ENCODE measurements around the gene DPRX. TPM values are rescaled to one million over a fixed set of nuclear protein-coding genes. Genes with fewer than 3 reads are reported as not detected.
"Not testable (repeated sequence)": the region's sequence is repeated elsewhere in the genome, so short reads cannot be mapped to it uniquely, and the experiment has no call there.

The DPRX gene
- total RNA-seq, 1 donor from 2014 or later, result not detected

- no peak for DNase-seq (ENCODE audit: low read depth, low spot score)
Observed at GRCh38 chr19:53646144-53646543, 14.3 kb downstream of the DPRX start.

GRCh38 chr19:53647350-53647749 is 15.6 kb downstream of the DPRX start:
- DNase-seq (ENCODE audit: low read depth, low spot score), result no peak

DNA sequence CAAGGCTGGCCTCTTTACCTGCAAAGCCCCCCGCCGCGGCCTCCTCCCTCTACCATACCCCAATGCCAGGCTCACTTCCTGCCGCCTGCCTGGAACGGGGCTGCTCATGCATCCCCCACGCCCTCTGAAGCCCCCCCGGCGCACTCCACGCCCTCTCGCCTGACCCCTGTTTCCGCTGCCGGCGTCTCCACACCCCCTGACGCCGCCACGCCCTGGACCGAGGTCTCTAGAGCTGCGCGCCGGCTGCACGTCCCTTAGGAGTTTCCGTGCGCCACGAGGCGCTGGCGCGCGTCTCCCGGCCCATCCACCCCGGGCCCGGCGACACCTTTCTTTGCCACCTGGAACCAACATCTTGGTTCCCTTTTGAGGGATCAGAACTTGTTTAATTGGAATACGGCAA is 16.0 kb downstream of the DPRX start:
- DNase-seq (ENCODE audit: low read depth, low spot score), result no peak

DNA sequence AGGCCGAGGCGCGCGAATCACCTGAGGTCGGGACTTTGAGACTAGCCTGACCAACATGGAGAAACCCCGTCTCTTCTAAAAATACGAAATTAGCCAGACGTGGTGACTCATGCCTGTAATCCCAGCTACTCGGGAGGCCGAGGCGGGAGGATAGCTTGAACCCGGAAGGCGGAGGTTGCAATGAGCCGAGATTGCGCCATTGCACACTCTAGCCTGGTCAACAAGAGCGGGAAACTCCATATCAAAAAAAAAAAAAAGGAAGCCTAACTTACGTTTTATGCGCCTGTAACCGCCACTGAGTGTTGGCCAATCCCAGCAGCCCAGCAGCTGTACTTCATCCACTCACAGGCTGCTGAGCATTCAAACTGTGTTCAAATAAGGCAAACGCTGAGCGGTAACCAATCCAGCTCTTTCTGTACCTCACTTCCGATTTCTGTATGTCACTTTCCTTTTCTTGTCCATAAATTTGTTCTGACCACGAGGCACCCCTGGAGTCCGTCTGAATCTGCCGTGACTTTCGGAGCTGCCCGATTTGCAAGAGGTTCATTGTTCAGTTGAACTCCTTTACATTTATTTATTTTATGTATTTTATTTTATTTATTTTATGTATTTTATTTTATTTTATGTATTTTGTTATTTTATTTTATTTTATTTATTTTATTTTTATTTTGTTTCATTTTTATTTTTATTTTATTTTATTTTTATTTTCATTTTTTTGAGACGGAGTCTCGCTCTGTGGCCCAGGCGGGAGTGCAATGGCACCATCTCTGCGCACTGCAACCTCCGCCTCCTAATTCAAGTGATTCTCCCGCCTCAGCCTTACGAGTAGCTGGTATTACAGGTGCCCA is 18.2 kb downstream of the DPRX start:
- no peak for DNase-seq (ENCODE audit: low read depth, low spot score)

DNA sequence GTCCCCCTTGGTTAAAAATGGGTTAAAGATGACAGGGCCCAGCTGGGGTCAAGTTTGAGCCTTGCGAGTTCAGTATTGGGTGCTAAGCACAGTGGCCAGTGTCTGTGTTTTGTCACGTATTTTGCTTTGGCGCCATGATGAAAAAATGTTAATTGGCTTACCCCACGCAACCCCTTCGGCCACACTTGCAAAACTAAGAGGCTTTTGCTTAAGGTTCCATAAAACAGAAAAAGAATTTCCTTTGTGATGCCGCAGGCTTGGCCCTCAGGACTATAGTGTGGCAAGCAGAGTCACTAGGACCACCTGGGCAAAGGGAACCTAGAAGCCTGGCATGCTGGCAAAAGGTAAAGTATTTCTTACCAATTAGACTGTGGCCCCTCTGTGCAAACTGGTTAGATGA is 20.7 kb downstream of the DPRX start:
- no peak for DNase-seq (ENCODE audit: low read depth, low spot score)

GRCh38 chr19:53655042-53655665 is 23.4 kb downstream of the DPRX start:
- no peak for DNase-seq (ENCODE audit: low read depth, low spot score)

DNA sequence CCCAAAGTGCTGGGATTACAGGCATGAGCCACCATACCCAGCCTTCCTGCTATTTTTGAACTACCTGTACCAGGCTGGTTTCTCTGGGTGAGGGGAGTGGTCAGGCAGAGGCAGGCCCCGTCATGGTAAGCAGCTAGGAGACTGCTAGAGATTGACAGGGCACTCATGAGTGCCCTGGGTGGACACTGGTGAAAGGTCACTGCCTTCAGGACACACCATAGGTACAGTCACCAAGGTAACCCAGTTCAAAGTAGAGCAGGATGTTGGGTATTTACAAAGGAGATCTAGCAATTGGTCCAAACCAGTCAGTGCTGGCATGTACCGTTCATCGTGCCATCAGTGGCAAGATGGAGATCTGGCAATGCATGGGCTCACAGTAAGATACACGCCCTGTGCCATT is 25.5 kb downstream of the DPRX start:
- no peak for DNase-seq (ENCODE audit: low read depth, low spot score)

DNA sequence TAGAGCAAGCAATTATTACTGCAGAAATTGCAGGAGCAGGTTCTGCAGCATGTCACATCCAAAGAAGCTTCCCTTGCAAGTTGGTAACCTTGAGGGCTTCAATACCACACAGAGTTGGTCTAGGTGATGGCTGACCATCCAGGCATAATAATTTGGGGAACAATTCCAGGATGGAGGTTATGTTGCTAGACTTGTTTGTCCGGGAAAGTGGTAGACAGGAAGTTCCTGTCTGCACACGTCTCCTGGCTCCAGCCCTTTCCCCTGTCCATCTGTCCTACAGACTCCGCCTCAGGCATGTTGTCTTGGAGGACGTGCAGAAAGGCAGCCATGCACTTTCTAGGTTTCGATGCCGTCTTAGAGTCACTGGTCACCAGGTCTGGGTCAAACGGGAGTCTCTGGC is 26.0 kb downstream of the DPRX start:
- no peak for DNase-seq (ENCODE audit: low read depth, low spot score)

DNA sequence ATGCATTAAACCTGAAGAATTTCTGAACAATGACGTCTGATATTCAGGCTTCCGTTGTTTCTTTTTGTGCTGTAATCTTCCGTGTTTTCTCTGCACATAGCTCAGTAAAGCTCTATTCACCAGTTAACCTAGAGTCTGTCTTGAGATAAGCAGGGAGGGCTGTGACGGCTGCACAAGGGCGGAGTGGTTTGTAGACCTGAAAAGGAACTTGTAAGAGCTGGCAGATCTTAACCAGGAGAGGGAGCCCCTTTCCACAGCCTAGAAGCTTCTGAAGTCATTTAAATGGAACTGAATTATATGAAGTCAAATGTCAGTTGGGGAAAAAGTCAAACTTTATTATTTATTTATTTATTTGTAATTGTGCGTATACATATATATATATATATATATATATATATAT is 27.5 kb downstream of the DPRX start:
- DNase-seq (ENCODE audit: low read depth, low spot score), result peak; percentile 22

DNA sequence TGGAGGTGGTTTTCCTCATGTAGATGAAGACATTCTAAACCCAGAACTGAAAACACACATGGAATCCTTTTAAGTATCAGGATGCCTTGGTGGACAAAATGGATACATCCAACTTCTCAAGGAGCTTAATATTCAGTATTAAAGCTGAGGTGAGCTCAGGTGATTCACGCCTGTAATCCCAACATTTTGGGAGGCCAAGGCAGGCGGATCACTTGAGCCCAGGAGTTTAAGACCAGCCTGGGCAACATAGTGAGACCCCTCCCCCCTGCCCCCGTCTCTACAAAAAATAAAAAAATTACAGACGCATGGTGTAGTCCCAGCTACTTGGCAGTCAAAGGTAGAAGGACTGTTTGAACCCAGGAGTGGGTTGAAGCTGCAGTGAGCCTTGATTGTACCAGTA is 28.8 kb downstream of the DPRX start:
- no peak for DNase-seq (ENCODE audit: low read depth, low spot score)

- no peak for DNase-seq (ENCODE audit: low read depth, low spot score)
Observed at GRCh38 chr19:53662209-53662608, 30.4 kb downstream of the DPRX start.

GRCh38 chr19:53664152-53664551 is 32.4 kb downstream of the DPRX start:
- no peak for DNase-seq (ENCODE audit: low read depth, low spot score)

DNA sequence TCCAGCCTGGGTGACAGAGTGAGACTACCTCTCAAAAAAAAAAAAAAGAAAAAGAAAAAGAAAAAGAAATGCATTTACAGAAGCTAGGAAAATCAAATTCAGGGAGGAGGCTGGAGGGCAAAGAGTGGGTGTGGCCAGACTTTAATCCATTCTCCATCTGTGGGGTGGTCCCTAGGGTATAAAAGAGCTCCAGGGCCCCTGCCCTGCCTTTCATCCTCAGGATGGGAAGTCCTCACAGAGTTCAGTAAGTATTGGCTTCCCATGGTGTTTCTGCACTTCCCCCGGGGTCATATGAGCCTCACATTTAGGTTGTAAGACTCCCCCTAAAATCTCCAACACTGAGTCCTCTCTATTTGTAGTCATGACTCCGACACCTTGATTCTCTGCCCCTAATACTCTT is 33.0 kb downstream of the DPRX start:
- no peak for DNase-seq (ENCODE audit: low read depth, low spot score)

- DNase-seq (ENCODE audit: low read depth, low spot score), result not testable (repeated sequence)
Observed at GRCh38 chr19:53666331-53666730, 34.5 kb downstream of the DPRX start.

DNA sequence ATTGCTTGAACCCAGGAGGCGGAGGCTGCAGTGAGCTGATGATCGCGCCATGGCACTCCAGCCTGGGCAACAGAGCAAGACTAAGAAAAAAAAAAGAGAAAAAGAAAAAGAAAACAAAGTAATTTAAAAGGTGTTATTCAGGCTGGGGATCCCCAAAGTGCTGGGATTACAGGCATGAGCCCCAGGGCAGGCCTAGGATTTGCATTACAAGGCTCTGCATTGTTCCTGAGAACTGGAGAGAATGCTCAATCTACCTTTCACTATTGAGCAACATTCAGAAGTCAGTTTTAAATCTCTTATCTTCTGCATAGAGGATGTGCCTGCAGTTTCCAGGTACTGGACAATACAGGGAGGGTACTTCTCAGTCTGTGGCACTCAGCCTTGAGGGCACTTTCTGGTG is 37.0 kb downstream of the DPRX start:
- not testable (repeated sequence) for DNase-seq (ENCODE audit: low read depth, low spot score)

DNA sequence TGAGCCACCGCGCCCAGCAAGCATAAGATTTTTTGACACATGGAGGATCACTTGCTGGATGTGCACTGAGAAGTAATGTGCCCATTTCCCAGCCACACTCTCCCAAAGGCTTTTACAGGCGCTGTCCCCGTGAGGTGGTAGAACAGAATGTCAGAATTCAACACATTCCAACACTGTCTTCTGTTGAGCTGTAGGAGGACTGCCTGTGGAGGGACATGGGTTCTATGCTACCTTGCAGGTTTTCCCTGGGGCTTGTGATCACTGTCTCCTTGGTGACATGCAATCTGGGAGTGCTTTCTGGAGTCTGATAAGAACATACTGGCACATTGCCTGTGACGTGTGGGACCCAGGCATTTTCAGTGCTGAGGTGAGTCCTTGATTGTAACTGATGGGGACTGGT is 38.5 kb downstream of the DPRX start:
- DNase-seq (ENCODE audit: low read depth, low spot score), result no peak

DNA sequence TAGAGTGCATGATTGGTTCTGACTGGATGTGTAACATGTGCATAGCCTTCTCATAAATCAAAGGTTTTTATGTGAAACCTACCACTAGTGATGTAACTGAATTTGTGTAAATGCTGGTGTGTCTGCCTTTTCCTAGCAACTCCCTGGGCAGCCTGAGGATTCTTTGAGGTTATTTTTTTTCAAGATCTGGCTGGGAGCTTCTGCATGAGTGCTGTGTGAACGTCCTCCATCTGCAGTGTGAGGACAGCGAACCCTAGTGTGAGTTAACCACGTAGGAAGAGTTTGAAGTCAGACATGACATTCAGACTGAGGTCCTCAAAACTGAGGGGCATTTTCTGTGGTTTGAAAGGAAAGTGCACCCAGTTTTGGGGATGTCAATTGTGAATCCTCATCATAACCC is 39.9 kb downstream of the DPRX start:
- DNase-seq (ENCODE audit: low read depth, low spot score), result no peak

Other genes with a start within 250 kb of the DPRX start
- 10.1 and 15.1 TPM in 2 replicates for gene ZNF765, start 236.8 kb upstream of the DPRX start, total RNA-seq
- 8.2 and 10.6 TPM in 2 replicates for gene ZNF761, start 200.0 kb upstream of the DPRX start, total RNA-seq
- gene ZNF813, start 164.3 kb upstream of the DPRX start, total RNA-seq, result 3.0 and 7.4 TPM in 2 replicates
- gene ZNF331, start 93.9 kb upstream of the DPRX start, total RNA-seq, result 4.1 and 8.5 TPM in 2 replicates
- 0.04 and 0.13 TPM in 2 replicates for gene NLRP12, start 192.3 kb downstream of the DPRX start, total RNA-seq
- 9.8 and 11.0 TPM in 2 replicates for gene MYADM, start 235.9 kb downstream of the DPRX start, total RNA-seq

Measured in pulmonary artery endothelial cell (primary cell).